ENCODE measurements around the gene IGF2BP3. TPM values are rescaled to one million over a fixed set of nuclear protein-coding genes. Genes with fewer than 3 reads are reported as not detected.

Gene IGF2BP3
- total and polyA plus RNA-seq, 5 donors from 2014 or later, result 1.7 TPM; not detected in 4

DNA sequence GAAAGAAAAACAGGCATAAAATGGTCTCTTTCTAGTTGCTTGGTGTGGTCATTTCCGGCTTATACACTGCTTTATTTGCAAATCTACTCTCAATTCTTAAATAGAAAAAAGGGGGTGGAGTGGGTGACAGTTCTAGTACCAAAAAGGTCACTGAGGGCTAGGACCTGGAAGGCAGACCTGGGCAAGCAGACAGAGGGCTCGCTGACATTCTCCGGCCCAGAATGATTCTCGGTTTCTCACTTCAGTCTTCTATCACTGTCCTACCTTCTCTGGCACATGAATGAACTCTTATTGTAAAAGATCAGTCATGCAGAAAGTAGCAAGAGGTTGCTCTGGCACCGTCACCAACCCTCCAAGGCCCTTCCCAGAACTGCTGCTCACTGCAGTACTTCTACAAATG, 117.1 kb downstream of the IGF2BP3 start:
- no peaks in the 10 kb centered on the region for H3K9me3 ChIP-seq (ENCODE audit: control insufficient read depth in 2 of 2, low read length in 2 of 2)
- H3K27ac ChIP-seq (ENCODE audit: insufficient read depth, low read length, poor library complexity, severe bottlenecking), result no peak overlapping the region
- H3K36me3 ChIP-seq (ENCODE audit: control insufficient read depth, insufficient read depth, low read length), result no peaks in the 10 kb centered on the region
- H3K27me3 ChIP-seq (ENCODE audit: control insufficient read depth, insufficient read depth, low read length), result peaks cover 11% of the 10 kb centered on the region
- no peaks in the 10 kb centered on the region for H3K4me1 ChIP-seq (ENCODE audit: control insufficient read depth, insufficient read depth, low read length, poor library complexity, severe bottlenecking)
- Mint-ChIP-seq H3K27ac (no peak overlapping the region), H3K36me3 (no peaks in the 10 kb centered on the region), H3K9me3 (peaks cover 0 to 1% (median 0%) of the 10 kb centered on the region in 7 donors), H3K4me3 (peak overlapping the region in 1 of 4 donors; percentile 55), H3K4me1 (peaks cover 0 to 6% (median 3%) of the 10 kb centered on the region in 4 donors), H3K27me3 (peaks cover 44% of the 10 kb centered on the region)
- DNase-seq (no peak), ATAC-seq (ENCODE audit: low read depth in 2 of 2) (no peak)
- H3K4me3 ChIP-seq (ENCODE audit: low read depth, low read length), result no peak overlapping the region

DNA sequence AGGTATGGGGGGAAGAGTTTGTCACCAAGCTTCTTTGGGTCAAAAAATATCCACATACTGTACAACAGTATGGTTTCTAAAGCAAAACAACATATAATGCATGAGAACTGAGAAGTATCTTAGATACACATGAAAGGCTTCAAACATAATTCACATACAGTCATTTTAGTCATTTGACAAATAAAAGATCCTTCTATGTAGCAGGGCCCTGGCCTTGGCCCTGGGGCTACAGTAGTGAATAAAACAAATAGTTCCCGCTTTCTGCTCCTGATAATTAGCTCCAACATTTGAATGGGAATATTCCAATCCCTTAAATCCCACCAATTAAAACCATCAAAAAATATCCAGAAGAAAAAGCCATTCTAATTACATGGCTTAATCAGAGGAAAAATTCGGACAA, 119.8 kb downstream of the IGF2BP3 start:
- DNase-seq (no peak), ATAC-seq (ENCODE audit: low read depth in 2 of 2) (no peak)
- Histone ChIP-seq H3K9me3 (ENCODE audit: control insufficient read depth in 2 of 2, low read length in 2 of 2) (no peaks in the 10 kb centered on the region), H3K27ac (ENCODE audit: insufficient read depth, low read length, poor library complexity, severe bottlenecking) (no peak overlapping the region), H3K36me3 (ENCODE audit: control insufficient read depth, insufficient read depth, low read length) (no peaks in the 10 kb centered on the region), H3K4me1 (ENCODE audit: control insufficient read depth, insufficient read depth, low read length, poor library complexity, severe bottlenecking) (peaks cover 5% of the 10 kb centered on the region), H3K4me3 (ENCODE audit: low read depth, low read length) (no peak overlapping the region), H3K27me3 (ENCODE audit: control insufficient read depth, insufficient read depth, low read length) (peaks cover 11% of the 10 kb centered on the region)
- peaks cover 7 to 20% (median 11%) of the 10 kb centered on the region in 4 donors for H3K4me1 Mint-ChIP-seq
- peak overlapping the region in 1 of 4 donors; percentile 48 for H3K4me3 Mint-ChIP-seq
- H3K27me3 Mint-ChIP-seq, result peaks cover 47% of the 10 kb centered on the region
- H3K9me3 Mint-ChIP-seq, result peaks cover 0 to 1% (median 0%) of the 10 kb centered on the region in 7 donors
- no peak overlapping the region for H3K27ac Mint-ChIP-seq
- no peaks in the 10 kb centered on the region for H3K36me3 Mint-ChIP-seq

GRCh38 chr7:23349484-23350157, 120.7 kb downstream of the IGF2BP3 start:
- Histone ChIP-seq H3K36me3 (ENCODE audit: control insufficient read depth, insufficient read depth, low read length) (no peaks in the 10 kb centered on the region), H3K4me3 (ENCODE audit: low read depth, low read length) (no peak overlapping the region), H3K4me1 (ENCODE audit: control insufficient read depth, insufficient read depth, low read length, poor library complexity, severe bottlenecking) (peaks cover 5% of the 10 kb centered on the region), H3K9me3 (ENCODE audit: control insufficient read depth in 2 of 2, low read length in 2 of 2) (no peaks in the 10 kb centered on the region), H3K27me3 (ENCODE audit: control insufficient read depth, insufficient read depth, low read length) (peaks cover 6% of the 10 kb centered on the region), H3K27ac (ENCODE audit: insufficient read depth, low read length, poor library complexity, severe bottlenecking) (no peak overlapping the region)
- Mint-ChIP-seq H3K27ac (no peak overlapping the region), H3K9me3 (peaks cover 0 to 1% (median 0%) of the 10 kb centered on the region in 7 donors), H3K36me3 (no peaks in the 10 kb centered on the region), H3K27me3 (peaks cover 40% of the 10 kb centered on the region), H3K4me1 (peaks cover 7 to 27% (median 11%) of the 10 kb centered on the region in 4 donors), H3K4me3 (no peak overlapping the region)
- DNase-seq, result no peak
- no peak for ATAC-seq (ENCODE audit: low read depth in 2 of 2)

DNA sequence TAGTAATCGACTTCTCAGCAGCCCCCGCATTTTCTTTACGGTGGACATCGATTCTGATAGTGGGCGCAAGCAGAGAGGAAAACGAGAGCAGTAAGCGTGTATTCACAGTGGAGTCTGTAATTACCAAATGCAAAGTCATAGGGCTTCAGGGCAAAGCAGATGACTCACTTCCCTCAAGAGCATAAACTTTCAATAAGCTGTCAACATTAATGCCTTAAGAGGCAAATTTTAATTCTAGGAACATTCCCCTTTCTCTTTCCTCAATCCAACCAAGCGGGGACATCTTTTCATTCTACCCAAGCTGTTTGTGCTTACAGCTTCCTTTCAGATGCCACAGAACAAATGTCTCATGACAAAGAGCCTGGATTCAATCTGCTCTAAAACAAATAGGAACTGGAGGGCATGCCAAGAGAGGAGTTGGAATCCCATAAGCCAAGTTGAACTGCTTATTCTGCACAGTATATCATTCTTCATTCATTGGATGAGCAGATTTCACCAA, 122.6 kb downstream of the IGF2BP3 start:
- ATAC-seq (ENCODE audit: low read depth in 2 of 2), result peak in 1 of 2 donors; percentile 38
- peak overlapping the region in 2 of 4 donors; percentile 27 to 65 for H3K4me3 Mint-ChIP-seq

GRCh38 chr7:23347033-23347681, 123.1 kb downstream of the IGF2BP3 start:
- H3K27ac ChIP-seq (ENCODE audit: insufficient read depth, low read length, poor library complexity, severe bottlenecking), result no peak overlapping the region
- H3K4me1 Mint-ChIP-seq, result peaks cover 7 to 27% (median 11%) of the 10 kb centered on the region in 4 donors
- H3K4me3 ChIP-seq (ENCODE audit: low read depth, low read length), result peak overlapping the region; percentile 5

More for the DNA sequence above, 122.6 kb downstream of the IGF2BP3 start:
- Histone ChIP-seq H3K27ac (ENCODE audit: insufficient read depth, low read length, poor library complexity, severe bottlenecking) (no peak overlapping the region), H3K27me3 (ENCODE audit: control insufficient read depth, insufficient read depth, low read length) (peaks cover 3% of the 10 kb centered on the region), H3K4me3 (ENCODE audit: low read depth, low read length) (no peak overlapping the region), H3K9me3 (ENCODE audit: control insufficient read depth in 2 of 2, low read length in 2 of 2) (no peaks in the 10 kb centered on the region), H3K36me3 (ENCODE audit: control insufficient read depth, insufficient read depth, low read length) (no peaks in the 10 kb centered on the region), H3K4me1 (ENCODE audit: control insufficient read depth, insufficient read depth, low read length, poor library complexity, severe bottlenecking) (peaks cover 5% of the 10 kb centered on the region)
- DNase-seq, result peak in 1 of 3 donors; percentile 20
- Mint-ChIP-seq H3K9me3 (peaks cover 0 to 1% (median 0%) of the 10 kb centered on the region in 7 donors), H3K36me3 (no peaks in the 10 kb centered on the region), H3K4me1 (peaks cover 7 to 27% (median 11%) of the 10 kb centered on the region in 4 donors), H3K27me3 (peaks cover 30% of the 10 kb centered on the region), H3K27ac (peak overlapping the region in 1 of 3 donors; percentile 82)

GRCh38 chr7:23346316-23346715, 124.0 kb downstream of the IGF2BP3 start:
- ATAC-seq (ENCODE audit: low read depth in 2 of 2), result peak; percentile 72 to 78
- peak in 2 of 3 donors; percentile 36 to 66 for DNase-seq
- Mint-ChIP-seq H3K9me3 (no peaks in the 10 kb centered on the region), H3K27ac (peak overlapping the region; percentile 83 to 92 (median 89)), H3K27me3 (peaks cover 35% of the 10 kb centered on the region), H3K4me3 (peak overlapping the region; percentile 57 to 87 (median 74)), H3K4me1 (peaks cover 7 to 27% (median 11%) of the 10 kb centered on the region in 4 donors), H3K36me3 (no peaks in the 10 kb centered on the region)
- H3K4me1 ChIP-seq (ENCODE audit: control insufficient read depth, insufficient read depth, low read length, poor library complexity, severe bottlenecking), result peaks cover 5% of the 10 kb centered on the region
- H3K27me3 ChIP-seq (ENCODE audit: control insufficient read depth, insufficient read depth, low read length), result peaks cover 3% of the 10 kb centered on the region
- peak overlapping the region; percentile 82 for H3K4me3 ChIP-seq (ENCODE audit: low read depth, low read length)
- H3K36me3 ChIP-seq (ENCODE audit: control insufficient read depth, insufficient read depth, low read length), result no peaks in the 10 kb centered on the region
- no peaks in the 10 kb centered on the region for H3K9me3 ChIP-seq (ENCODE audit: control insufficient read depth in 2 of 2, low read length in 2 of 2)
- H3K27ac ChIP-seq (ENCODE audit: insufficient read depth, low read length, poor library complexity, severe bottlenecking), result no peak overlapping the region

More at GRCh38 chr7:23347033-23347681, 123.1 kb downstream of the IGF2BP3 start:
- ATAC-seq (ENCODE audit: low read depth in 2 of 2) (no peak), DNase-seq (no peak)
- Histone ChIP-seq H3K36me3 (ENCODE audit: control insufficient read depth, insufficient read depth, low read length) (no peaks in the 10 kb centered on the region), H3K27me3 (ENCODE audit: control insufficient read depth, insufficient read depth, low read length) (peaks cover 3% of the 10 kb centered on the region), H3K4me1 (ENCODE audit: control insufficient read depth, insufficient read depth, low read length, poor library complexity, severe bottlenecking) (peaks cover 5% of the 10 kb centered on the region), H3K9me3 (ENCODE audit: control insufficient read depth in 2 of 2, low read length in 2 of 2) (no peaks in the 10 kb centered on the region)
- Mint-ChIP-seq H3K9me3 (peaks cover 0 to 1% (median 0%) of the 10 kb centered on the region in 7 donors), H3K27ac (peak overlapping the region in 1 of 3 donors; percentile 82), H3K27me3 (peaks cover 30% of the 10 kb centered on the region), H3K4me3 (peak overlapping the region in 3 of 4 donors; percentile 58 to 83 (median 65)), H3K36me3 (no peaks in the 10 kb centered on the region)

GRCh38 chr7:23345601-23346000, 124.7 kb downstream of the IGF2BP3 start:
- Histone ChIP-seq H3K9me3 (ENCODE audit: control insufficient read depth in 2 of 2, low read length in 2 of 2) (no peaks in the 10 kb centered on the region), H3K27me3 (ENCODE audit: control insufficient read depth, insufficient read depth, low read length) (peaks cover 3% of the 10 kb centered on the region), H3K36me3 (ENCODE audit: control insufficient read depth, insufficient read depth, low read length) (no peaks in the 10 kb centered on the region), H3K27ac (ENCODE audit: insufficient read depth, low read length, poor library complexity, severe bottlenecking) (no peak overlapping the region), H3K4me3 (ENCODE audit: low read depth, low read length) (peak overlapping the region; percentile 82), H3K4me1 (ENCODE audit: control insufficient read depth, insufficient read depth, low read length, poor library complexity, severe bottlenecking) (peaks cover 5% of the 10 kb centered on the region)
- H3K36me3 Mint-ChIP-seq, result no peaks in the 10 kb centered on the region
- peak overlapping the region in 3 of 4 donors; percentile 66 to 87 (median 83) for H3K4me3 Mint-ChIP-seq
- no peaks in the 10 kb centered on the region for H3K9me3 Mint-ChIP-seq
- peaks cover 34% of the 10 kb centered on the region for H3K27me3 Mint-ChIP-seq
- H3K27ac Mint-ChIP-seq, result peak overlapping the region; percentile 83 to 92 (median 89)
- no peak for DNase-seq
- no peak for ATAC-seq (ENCODE audit: low read depth in 2 of 2)
- peaks cover 7 to 27% (median 11%) of the 10 kb centered on the region in 4 donors for H3K4me1 Mint-ChIP-seq
